GM21367 (cell line): ENCODE measurements around the gene OCEL1.
A peak's percentile ranks its signal among the peaks of the same experiment; 100 is the strongest.
"Not testable (repeated sequence)": the region's sequence is repeated elsewhere in the genome, so short reads cannot be mapped to it uniquely, and the experiment has no call there.

Experiments
- ATAC-seq: cut with Tn5 transposase; IDR thresholded peaks from one replicate; pipeline ENCODE4 v1.9.1; 2021; ENCODE audit not compliant: unreplicated experiment

The OCEL1 gene, protein sequence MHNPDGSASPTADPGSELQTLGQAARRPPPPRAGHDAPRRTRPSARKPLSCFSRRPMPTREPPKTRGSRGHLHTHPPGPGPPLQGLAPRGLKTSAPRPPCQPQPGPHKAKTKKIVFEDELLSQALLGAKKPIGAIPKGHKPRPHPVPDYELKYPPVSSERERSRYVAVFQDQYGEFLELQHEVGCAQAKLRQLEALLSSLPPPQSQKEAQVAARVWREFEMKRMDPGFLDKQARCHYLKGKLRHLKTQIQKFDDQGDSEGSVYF

DNA sequence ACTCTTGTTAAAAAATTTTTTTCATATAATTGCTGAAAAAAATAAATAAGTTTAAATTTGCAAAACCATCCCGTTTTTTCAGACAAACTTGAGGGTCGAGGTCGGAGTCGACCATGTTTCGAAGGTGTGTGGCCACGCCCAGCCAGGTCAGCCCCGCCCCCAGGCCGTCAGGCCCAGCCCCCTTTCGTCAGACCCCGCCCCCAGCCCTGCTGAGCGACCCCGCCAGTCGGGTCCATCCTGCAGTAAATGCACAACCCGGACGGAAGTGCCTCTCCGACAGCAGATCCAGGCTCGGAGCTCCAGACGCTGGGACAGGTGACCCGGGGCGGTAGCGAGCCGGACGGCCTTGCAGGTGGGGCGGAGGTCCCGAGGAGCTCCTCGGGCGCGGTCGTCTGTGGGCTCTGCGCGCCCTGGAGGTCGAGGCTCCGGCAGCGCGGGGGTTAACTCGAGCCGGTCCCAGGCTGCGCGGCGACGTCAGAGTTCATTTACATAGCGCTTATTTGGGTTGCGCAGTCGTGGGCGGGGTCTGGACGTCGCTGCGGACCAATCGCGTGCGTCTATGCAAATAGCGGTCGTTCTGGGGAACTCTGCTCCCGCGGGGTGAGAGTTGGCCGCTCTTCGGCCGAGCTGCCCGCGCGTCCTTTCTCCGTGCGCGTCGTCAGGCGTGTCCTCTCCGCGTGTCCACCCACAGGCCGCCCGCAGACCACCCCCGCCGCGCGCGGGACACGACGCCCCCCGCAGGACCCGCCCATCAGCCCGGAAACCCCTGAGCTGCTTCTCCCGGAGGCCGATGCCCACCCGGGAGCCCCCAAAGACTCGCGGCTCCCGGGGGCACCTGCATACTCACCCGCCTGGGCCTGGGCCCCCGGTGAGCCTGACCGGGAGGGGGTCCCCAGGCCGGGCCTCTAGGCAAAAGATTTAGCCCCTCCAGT is at the start of gene OCEL1:
Gene OCEL1 (plus strand): TSS at position 225 of the 932 bp plus-strand sequence. CDS start 22 bp downstream, at position 247.
- ATAC-seq, result peak; percentile 76

DNA sequence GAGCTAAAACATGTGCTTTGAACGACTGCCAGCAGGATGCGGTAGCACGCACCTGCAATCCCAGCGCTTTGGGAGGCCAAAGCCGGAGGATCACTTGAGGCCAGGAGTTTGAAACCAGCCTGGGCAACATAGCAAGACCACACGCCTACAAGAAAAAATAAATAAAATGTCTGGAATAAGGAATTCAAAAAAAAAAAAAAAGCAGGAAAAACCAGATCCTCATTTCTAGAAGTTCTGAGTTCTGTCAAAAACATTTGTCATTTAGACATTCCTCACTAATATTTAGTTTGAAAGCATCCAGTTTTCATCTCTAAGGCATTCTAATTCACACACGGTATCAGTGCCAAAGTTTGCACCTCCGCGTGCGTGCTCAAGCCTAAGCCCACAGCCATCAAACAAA is 47.7 kb upstream of the OCEL1 start:
- ATAC-seq, result no peak

DNA sequence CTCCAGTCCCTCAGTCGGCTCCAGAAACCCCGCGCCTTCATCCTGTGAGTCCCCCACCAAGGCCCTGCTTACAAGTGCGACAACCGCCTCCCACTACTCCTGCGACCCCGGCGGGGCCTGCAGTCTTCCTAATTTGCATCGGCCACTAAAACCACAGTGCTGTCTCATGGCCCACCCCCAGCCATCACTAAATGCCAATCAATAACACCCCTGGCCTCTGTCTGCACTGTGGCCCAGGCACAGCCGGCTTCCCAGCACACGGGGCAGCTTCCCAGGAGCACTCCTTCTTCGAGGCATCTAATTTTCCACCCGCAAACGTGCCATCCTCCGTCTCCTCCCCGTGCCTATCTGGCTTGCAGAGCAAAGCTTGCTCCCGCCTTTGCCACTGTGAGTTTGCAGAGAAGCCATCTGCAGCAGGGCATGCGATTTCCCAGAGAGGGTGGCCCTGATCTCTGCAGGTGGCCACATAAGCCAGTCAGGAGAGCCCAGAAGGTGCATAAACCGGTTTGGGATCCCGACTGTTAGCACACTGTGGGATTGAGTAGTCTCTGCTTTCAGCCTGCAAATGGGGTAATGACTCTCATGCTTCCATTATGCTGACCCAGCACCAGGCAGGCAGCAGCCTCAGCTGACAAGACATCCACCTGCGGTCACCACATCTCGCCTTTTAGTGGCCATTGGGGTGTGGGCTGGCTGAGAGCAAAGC is 44.9 kb upstream of the OCEL1 start:
- ATAC-seq, result no peak

DNA sequence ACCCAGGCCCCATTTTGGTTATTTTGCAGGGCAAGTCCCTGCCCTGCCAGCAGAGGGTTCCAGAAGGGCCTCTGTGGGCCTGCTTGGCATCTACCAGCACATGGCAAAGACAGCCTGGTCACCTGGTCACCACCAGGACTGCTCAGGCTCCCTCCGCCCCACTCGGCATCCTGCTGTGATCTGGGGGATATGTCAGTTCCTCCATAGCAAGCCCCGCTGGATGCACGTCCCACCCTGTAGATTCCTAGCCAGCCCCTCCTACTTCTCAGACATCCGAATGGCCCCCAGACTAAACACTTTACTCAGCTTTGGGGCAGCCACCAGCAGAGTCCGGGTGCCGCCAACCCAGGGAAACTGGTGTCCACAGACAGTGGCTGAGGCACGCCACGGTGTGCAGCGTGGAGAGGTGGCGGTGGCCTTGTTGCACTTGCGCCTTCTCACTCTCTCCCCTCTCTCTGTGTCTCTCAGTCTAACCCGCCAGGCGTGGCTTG is 42.7 kb upstream of the OCEL1 start:
- ATAC-seq, result no peak

DNA sequence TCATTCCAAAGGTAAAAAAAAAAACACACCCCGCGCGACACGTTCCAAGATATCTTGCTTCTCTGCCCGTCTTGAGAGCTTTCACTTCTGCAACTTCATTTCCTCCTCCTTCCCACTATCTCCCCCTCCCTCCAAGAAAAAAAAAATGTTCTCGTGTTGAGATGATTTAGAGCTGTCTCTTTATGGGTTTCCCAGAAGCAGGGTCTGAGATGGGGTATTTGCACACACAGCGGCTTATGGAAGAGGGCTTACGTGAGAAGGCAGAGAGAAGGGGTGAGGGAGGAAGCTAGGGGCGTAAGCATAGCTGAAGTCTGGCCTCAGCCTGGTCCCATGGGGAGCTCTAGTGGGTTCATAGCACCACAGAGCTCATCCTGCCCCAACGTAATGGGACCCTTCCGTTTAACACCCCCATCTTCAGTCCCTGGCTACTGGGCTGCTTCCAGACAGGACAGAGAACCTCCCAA is 42.1 kb upstream of the OCEL1 start:
- no peak for ATAC-seq

DNA sequence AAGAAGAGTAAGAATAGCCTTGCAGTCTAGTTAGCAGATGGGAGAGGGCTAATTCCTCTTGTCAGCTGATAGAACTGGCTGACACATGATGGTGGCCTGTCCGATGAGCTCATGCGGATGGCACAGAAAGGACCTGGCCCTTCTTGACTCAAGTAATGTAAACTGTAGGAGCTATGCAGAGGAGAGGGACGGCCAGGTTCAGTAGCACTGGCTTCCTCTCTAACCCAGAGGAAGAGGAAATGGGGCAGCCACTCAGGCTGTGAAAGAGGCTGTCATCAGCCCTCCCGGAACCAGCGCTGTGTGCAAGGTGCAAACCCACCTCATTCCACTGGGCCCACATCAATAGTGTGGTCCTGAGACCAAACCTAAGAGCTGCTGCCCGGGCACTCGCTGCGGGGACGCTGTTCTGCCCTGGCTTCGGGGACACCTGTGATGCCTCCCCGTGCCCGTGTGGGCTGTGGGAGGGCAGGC is 41.6 kb upstream of the OCEL1 start:
- no peak for ATAC-seq

DNA sequence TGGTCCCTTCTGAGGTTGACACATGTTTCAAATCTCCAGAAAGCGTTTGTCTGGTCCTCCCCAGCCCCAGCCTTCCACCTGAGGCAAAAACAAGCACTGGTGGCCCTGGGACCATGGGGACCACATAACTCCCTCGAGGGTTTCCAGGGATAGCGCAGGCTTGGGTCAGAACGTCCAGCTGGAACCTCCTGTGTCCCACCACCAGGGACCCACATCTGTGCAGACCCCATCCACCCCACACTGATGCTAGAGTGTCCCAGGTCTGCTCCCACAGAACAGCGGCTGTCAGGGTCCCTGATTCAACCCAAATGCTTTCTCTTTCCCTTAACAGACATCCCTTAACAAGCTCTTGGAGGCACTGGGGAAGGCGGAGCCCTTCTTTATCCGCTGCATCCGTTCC is 40.4 kb upstream of the OCEL1 start:
- no peak for ATAC-seq

DNA sequence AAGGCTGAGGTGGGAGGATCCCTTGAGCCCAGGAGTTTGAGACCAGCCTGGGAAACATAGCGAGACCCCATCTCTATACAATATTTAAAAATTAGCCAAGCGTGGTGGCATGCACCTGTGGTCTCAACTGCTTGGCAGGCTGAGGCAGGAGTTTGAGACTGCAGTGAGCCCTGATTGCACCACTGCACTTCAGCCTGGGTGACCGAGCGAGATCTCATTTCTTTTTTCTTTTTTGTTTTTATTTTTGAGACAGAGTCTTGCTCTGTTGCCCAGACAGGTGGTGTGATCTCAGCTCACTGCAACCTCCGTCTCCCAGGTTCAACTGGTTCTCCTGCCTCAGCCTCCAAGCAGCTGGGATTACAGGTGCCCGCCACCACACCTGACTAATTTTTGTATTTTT is 34.3 kb upstream of the OCEL1 start:
- not testable (repeated sequence) for ATAC-seq

DNA sequence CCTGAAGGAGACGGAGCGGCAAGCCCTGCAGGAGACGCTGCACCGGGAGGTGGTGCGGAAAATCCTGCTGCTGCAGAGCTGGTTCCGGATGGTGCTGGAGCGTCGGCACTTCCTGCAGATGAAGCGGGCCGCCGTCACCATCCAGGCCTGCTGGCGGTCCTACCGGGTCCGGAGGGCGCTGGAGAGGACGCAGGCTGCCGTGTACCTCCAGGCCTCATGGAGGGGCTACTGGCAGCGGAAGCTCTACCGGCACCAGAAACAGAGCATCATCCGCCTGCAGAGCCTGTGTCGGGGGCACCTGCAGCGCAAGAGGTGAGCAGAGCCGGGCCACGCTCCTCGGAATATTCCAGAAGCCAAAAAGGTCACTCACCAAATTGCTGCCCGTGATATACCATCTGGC is 33.3 kb upstream of the OCEL1 start:
- no peak for ATAC-seq

DNA sequence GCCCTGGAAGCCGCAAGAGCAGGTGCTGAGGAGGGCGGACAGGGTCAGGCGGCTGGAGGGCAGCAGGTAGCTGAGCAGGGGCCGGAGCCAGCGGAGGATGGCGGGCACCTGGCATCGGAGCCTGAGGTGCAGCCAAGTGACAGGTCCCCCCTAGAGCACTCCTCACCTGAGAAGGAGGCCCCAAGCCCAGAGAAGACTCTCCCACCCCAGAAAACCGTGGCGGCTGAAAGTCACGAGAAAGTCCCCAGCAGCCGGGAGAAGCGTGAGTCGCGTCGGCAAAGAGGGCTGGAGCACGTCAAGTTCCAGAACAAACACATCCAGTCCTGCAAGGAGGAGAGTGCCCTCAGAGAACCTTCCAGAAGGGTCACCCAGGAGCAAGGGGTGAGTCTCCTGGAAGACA is 31.4 kb upstream of the OCEL1 start:
- no peak for ATAC-seq

DNA sequence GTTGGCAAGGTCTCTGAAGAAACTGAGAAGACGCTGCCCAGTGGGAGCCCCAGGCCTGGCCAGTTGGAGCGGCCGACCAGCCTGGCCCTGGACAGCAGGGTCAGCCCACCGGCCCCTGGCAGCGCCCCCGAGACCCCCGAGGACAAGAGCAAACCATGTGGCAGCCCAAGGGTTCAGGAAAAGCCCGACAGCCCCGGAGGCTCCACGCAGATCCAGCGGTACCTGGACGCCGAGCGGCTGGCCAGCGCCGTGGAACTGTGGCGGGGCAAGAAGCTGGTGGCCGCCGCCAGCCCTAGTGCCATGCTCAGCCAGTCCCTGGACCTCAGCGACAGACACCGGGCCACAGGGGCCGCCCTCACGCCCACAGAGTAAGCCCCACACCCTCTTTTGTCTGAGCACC is 30.9 kb upstream of the OCEL1 start:
- ATAC-seq, result no peak

DNA sequence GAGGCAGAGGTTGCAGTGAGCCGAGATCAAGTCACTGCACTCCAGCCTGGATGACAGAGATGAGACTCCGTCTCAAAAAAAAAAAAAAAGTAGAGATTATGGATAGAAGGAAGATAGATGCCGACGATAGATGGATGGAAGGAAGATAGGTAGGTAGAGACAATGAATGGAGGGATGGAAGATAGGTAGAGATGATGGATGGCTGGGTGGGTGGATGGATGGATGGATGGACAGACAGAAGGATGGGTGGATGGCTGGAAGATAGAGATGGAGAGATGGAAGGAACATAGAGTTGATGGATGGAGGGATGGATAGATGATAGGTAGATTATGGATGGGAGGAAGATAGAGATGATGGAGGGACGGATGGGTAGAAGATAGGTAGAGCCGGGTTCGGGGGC is 29.4 kb upstream of the OCEL1 start:
- no peak for ATAC-seq

DNA sequence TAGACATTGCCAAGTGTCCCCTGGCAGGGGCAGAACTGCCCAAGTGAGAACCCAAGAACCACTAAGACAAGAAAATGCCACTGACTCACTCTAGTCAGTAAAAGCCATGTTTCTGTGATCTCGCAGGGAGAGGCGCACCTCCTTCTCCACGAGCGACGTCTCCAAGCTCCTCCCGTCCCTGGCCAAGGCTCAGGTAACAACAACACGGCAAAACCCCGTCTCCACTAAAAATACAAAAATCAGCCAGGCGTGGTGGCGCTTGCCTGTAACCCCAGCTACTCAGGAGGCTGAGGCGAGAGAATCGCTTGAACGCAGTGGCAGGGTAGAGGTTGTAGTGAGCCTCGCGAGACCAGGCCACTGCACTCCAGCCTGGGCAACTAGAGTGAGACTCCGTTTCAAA is 28.4 kb upstream of the OCEL1 start:
- no peak for ATAC-seq

DNA sequence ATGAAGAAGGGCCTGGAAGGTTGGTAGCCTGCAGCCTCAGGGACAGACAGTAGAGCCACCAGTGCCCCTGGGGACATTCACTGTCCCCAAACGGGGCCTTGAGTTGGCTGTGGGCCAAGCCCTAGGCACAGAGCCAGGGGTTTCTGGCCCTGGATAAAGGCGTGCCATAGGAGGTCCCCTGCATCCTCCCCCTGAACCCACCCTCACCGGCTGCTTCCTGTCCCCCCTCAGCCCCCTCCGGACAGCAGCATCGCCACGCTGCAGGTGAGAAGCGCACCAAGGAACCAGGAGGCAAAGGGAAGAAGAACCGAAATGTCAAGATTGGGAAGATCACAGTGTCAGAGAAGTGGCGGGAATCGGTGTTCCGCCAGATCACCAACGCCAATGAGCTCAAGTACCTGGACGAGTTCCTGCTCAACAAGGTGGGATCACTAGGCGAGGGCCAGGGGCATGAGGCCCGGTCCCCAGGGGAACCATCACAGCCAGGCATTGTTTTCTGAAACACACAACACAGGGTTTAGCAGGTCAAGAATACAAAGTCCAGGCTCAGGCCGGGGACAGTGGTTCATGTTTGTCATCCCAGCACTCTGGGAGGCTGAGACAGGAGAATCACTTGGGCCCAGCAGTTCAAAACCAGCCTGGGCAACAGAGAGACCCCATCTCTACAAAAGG is 25.5 kb upstream of the OCEL1 start:
- ATAC-seq, result no peak

DNA sequence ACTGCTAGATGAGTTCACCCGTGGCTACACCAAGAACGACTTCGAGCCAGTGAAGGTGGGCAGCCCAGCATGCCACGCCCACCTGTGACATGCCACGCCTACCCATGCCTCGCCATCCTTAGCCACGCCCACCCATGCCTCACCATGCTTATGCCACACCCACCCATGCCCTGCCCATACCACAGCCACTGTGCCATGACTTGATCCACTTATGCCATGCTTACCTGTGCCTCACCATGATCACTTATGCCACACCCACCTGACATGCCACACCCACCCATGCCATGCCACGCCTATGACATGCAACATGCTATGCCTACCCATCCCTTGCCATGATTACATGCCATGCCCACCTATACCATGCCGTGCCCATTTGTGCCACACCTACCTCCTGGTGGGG is 23.8 kb upstream of the OCEL1 start:
- no peak for ATAC-seq

DNA sequence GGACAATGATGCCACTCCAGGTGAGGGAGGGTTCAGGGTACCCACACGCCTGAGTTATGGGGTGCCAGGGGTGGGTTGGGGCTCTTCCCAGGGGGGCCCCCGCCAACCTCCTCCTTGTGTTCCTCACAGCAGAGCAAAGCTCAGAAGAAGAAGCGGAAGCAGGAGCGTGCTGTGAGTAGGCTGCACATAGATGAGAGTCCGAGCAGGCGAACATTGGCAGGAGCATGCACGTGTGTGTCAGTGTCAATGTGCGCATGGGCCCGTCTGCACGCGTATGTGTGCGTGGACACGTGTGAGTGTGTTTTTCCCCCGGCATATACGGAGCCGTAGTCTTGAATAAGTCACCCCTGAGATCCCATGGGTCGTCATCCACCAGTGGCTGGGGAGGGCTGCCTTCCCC is 23.3 kb upstream of the OCEL1 start:
- ATAC-seq, result no peak

DNA sequence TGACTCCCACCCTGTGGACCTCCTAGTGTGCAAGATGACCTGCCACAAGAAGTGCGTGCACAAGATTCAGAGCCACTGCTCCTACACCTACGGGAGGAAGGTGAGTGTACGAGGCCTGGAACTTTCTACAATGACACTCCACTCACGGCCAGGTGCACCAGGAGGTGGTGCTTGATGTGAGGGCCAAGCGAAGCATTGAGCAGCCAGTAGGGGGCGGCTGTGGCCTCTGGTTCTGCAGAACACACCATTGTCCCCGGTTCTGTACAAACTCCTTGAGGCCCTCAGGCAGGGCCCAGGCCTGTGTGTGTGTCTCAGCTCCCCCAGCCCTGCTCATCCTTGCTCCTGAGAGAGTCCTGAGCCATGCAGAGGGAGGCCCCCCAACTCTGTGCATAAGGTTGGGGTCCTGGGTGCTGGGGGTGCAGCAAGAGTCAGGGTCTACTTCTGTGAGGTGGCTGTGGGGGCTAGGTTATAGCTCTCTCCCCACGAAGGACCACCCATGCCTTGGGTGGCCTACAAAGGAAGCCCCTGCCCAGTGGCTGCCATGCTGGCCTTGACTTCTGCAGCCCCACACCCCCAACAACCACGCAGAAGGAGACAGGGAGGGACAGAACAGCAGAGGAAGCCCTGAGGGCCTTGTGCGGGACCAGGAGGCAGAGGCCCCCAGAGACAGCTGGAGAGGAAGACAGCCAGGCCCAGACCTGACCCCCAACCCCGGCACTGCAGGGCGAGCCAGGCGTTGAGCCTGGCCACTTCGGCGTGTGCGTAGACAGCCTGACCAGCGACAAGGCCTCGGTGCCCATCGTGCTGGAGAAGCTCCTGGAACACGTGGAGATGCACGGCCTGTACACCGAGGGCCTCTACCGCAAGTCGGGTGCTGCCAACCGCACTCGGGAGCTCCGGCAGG is 20.5 kb upstream of the OCEL1 start:
- no peak for ATAC-seq

DNA sequence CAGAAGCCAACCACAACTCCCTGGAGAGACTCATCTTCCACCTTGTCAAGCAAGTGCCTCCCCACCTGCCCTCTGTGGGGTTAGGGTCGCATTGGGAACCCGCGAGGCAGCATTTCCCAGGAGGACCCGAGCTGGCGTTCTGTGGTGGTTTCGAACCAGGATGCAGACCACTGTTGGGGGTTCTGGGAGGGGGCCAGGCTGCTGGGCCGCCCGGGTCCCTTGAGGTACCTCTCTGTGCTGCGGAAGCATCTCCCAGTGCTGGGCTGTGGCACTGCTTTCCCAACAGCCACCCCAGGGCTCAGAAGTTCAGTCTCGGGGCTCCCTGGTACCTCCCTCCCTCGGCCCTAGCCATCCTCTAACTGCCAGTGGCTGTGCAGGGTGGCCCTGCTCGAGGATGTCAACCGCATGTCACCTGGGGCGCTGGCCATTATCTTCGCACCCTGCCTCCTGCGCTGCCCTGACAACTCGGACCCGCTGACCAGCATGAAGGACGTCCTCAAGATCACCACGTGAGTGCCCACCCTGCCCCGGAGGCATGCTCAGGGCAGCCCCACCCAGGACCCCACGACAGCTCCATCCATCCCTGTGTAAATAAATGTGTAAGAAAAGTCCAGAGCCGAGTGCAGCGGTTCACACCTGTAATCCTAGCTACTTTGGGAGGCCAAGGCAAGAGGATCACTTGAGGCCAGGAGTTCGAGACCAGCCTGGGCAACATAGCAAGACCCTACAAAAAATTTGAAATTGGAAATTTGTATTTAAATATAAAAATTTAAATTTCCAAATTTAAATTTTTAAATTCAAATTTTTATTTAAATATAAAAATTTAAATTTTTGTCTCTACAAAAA is 19.1 kb upstream of the OCEL1 start:
- no peak for ATAC-seq
